Endometrium (tissue), 2 donors: Measurements from ENCODE around the gene CCT5.

Source experiments
- FAIRE-seq: peaks from 2 replicates; lab custom pipeline; 2012; peaks lifted over from hg19 to GRCh38; lab: Jason Lieb, UNC
- donor health status: control.
- donor health status: control.

The CCT5 gene

DNA sequence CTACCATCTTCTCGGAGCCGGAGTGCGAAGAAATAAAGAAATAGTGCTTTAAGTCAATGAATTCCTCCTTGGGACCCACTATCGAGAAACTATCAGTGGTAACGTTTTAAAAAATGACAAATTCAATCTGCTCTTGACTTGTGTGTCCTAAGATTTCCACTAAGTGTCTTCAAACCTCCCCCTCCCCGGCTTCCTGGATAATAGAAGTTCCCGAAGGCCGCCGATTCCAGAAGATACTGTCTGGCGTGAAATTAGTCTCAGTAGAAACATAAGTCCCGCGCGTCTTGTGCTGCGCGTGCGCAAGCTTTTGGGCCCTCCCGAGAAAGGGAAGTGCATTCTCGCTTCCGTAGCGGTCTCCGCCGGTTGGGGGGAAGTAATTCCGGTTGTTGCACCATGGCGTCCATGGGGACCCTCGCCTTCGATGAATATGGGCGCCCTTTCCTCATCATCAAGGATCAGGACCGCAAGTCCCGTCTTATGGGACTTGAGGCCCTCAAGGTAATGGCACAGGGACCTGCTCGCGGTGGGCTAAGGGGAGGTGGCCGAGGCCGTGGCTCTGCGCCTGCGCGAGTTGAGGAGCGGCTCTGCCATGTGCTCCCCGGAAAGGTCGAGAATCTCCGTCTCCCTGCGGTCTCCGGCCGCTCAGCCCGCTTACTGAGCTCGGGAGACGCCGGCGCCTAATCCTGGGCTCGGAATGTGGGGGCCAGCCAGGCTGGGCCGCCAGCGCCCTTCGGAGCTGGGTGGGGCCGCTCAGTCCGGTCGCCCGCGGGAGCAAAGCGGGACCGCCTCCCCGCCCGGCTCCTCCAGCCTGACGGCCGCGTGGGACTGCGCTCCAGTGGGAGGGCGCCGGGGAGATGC, at the start of gene CCT5:
CCT5 (plus strand) TSS at position 333 of the 858 bp plus-strand sequence; CDS start at position 394, 61 bp downstream.
- no peak for FAIRE-seq

DNA sequence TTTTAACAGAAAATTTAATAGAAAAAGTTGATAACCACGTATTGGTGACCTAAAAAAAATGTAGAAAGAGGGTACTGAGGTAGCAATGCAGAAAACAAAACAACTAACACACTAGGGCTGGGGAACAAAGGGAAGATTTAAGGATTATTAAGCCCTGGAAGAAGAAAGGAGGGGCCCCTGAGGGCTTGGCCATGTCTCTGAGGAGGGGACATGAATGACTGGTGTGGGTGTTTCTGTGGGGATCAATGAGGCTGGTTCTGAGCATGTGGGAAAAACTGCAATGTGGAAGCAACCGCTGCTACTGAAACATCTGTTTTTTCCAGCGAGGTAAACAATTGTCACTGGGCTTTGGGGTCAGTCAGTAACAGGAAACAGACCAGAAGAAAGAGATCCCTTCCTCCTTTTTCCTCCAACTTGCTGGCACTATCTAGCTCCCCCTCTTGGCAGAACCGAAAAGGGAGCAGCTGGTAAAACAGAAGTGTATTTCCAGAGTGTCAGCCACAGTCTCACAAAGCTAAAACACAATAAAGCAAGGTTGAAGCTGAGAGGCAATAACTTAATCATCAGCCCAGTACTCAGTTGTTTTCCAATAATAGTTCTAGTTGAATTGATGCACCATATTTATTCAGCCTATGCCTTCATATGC, 48.7 kb upstream of the CCT5 start:
- no peak for FAIRE-seq

DNA sequence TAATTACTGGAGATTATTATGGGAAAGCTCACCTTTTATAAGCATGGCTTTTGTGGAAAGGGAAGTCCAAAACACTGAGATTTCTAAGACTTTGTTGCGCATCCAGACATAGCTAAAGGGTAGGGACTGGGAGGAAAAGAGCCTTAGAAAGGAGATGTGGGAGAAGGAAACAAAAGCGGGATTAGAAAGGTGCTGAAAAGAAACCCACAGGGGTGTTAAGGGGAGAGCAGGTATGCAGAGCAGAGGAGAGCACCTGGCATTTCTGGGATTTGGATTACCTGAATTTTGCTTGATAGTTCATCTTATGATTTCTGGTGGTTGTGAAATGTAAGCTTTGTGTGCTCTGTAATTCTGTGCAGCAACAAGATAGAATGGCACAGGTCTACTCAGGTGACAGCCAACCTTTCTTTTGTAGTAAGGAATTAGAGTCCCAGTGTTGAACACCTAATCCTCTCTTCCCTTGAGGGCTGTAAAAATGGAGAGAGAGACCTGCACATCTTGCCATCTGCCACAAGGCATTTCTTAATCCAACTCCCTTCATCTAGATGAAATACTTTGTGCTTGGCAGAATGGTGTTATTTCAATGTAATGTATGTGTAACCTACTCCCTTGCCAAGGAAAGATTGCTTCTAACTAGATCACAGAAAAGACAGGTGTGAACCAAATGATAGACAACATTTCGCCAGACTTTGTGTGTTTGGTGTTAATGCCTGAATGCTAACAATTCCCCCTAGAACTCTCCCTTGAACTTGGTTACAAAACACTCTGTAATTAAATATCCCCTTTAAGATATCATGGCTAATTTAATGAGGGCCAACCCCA, 47.8 kb upstream of the CCT5 start:
- no peak for FAIRE-seq

DNA sequence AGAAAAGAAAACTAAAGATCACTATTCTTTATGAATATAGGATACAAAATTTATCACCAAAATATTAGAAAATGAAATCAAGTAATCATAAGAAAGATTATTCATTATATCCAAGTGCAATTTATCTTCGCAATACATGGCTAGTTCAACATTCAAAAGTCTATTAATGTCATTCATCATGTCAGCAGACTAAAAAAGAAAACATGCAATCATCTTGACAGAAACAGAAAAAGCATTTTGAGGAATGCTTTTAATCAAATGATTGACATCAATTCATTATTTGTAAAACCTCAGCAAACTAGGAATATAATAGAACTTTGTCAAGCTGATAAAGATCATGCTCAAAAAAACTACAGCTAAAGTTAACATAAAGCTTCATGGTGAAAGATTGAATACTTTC, 41.1 kb upstream of the CCT5 start:
- no peak for FAIRE-seq

DNA sequence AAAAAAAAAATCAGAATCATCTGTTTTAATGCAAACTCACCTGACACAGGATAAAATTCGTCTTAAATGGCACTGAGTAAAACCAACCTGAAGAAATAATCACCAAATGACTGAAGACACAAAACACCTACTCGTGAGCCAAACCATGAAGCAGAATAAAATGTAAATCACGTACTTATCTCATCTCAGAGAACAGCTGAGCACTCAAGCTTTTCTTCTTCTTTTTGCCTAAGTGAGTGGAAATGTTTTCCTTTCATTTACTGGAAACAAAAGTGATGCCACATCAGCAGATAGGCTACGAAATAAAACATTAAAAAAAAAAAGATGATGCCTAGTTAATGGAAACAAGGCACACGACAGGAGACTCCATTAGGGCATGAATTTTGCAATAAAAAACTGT, 36.8 kb upstream of the CCT5 start:
- FAIRE-seq: no peak

DNA sequence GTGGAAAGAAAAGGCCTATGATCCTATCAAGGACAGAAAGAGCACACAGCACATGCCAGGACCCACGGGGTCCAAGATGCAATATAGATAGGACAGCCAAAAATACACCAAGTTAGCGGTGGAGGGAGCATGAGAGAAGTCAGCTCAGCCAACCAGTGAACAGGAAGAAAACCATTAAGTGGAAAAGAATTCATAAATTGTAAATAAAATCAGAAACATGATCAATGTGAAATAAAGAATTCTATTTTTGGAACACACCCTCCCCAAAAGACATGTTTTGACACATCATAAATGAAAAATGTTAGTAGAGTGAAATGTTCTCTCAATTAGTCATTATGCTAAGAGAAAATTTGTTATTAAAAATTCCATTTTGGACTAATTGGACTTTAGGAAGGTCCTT, 36.0 kb upstream of the CCT5 start:
- FAIRE-seq: no peak

DNA sequence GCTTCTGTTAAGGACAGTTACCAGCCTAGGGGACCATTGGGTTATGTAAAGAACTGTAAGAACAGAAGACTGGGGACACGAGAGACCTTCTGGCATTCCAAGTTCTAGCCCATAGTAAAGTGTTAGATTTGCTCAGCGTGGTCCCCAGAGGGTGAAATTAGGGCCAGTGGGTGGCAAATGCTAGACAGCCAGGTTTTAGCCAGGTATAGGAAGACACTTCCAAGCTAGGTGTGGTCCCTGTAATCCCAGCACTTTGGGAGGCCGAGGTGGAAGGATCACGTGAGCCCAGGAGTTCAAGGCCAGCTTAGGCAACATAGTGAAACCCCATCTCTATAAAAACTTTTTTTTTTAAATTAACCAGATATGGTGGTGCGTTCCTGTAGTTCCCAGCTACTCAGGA, 34.7 kb upstream of the CCT5 start:
- FAIRE-seq: no peak

DNA sequence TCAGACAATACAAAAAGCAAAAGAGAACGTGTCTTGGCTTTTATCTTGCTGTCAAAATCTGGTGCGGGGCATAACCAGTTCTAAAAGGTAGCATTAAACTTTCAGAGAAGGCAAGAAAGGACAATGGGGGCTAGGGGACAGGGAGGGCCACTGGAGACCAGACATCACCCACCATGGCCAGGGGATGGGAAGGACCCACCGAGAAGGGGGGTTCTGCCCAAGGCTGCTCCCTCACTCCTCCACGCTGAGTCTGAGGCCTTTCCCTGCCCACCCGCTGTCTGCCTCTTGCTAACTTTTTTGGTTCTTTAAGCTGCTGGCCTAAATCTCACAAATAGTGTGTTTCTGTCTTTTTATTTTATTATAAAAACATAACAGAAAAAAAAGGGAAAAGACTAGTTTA, 34.0 kb upstream of the CCT5 start:
- no peak for FAIRE-seq

DNA sequence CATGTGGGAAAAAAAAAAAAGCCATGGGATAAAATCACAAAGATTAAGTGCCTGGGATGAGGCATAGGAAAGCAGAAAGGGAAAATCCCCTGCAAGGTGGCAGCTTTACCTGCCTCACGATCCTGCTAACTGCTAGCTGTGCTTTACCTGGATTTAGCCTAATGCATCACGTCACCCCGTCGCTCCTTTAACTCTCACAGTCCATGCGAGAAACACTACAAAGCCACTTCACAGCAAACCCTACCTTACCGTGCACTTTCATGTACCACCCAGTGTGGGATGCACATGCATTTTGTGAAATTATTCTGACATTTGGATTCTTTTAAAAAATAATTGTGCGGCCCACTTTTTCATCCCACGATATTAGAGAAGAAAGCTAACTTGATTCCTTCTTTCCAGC, 31.4 kb upstream of the CCT5 start:
- no peak for FAIRE-seq

DNA sequence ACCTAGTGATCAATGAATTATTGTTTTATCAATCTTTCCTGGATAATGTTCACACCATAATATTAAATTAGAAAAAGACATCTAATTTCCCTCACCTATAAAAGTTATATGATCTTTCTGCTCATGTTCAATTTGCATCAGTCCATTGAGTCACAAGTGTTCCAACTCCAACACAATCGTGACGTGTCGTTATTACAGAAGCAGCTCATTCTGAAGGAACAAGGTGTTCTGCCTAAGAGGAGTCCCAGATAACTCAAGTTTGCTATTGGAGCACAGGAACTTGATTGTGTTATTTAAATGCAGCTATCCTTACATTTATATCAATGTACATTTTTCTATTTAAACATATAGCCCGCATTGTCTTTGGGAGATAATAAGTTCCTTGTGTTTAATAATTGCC, 31.0 kb upstream of the CCT5 start:
- no peak for FAIRE-seq

DNA sequence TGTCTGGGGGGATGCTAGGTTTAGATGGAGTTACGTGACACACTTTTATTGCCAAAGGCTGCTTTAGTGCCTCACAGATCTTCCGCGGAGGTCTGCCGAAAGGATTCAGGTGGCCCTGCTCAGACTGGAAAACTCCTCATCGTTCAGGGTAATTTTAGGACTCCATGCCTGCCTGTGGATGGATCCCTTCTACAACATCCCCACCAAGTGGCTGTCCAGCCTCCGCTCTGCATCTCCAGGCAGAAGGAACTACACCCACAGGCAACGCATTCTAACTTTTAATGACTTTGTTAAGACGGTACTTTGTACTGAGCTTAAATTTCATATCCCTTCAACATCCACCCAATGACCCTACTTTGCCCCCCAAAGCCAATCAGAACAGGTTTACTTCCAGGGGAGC, 29.8 kb upstream of the CCT5 start:
- no peak for FAIRE-seq

DNA sequence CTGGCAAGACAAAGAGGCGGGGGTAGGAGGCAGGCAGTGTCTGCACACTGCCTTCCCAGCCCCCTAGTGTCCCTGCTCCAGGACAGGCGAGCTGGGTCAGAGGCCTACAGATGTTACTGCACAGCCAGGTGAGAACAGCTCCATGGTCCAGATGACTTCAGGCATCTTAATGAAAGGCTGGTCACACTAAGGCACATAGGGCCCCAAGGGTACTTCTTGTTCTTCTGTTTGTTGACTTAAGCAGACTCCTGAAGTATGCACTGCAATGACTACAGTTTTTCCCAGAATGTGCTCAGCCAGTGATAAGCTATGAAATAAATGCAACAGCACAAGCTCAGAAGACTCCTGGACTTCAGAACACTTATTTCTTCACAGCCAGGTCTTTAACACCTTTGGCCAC, 27.8 kb upstream of the CCT5 start:
- no peak for FAIRE-seq

DNA sequence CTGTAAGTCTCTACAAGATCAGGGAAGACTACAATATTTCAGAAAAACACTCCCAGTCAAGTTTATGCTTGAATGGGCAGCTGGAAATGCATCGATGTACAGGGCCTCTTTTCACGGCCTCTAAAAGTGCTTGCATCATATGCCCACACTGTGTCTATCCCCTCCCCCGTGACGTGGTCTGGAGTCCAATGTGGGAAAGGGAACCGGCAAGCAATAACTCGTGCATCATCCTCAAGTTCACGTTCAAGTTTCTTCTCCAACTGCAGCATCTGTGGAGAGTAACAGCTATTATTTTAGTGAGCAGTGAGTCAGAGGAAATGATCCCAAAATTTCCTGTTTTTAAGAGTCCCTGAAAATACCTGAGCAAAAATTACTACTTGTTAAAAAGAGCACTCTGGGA, 22.7 kb upstream of the CCT5 start:
- FAIRE-seq: no peak

DNA sequence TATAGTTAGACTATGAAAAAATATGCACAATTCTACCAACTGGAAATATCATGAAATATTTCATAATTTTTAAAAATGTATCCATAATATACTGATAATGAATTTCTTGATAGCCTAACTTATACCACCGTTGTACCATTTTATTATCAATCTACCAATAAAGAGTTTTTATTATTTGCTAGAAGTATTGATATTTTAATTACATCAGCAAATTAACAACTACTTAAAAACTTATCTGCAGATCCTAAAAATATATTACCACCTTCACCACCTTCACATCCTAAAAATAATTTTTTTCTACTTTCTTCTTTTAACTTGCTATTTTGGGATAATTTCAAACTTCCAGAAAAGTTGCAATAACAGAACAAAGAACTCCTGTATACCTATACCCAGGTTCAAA, 21.8 kb upstream of the CCT5 start:
- no peak for FAIRE-seq

DNA sequence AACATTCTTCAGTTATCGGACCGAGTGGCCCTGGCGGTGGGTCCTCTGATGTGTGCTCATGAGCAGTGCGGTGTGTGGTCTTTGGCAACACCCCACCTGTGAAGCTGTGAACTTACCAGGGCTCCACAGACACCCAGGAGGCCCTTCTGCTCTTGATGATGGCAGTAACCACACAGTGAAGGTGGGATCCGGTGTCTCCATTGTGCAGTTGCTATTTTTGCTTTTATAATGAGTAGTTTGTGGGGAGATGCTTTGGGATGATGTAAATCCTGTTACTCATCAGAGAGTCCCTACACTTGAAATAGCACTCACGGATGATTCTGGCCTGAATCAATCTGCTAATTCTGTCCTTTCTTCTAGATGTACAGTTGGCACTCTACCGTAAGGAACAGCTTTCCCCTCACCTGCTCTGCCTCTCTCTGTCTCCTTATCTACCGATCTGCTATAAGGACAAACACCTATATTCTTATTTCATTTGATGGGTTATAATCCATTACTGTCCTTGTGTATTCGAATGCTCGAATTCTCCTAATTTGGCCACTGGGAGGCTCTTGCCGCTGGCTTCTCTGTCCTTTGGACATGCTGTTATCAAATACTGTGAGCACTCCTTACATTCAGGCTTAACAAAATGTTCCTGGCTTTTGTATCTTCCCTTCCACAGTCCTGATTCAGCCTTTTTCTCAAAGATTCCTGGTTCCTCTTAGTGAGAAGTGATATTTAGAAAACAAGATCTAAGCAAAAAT, 20.6 kb upstream of the CCT5 start:
- no peak for FAIRE-seq

DNA sequence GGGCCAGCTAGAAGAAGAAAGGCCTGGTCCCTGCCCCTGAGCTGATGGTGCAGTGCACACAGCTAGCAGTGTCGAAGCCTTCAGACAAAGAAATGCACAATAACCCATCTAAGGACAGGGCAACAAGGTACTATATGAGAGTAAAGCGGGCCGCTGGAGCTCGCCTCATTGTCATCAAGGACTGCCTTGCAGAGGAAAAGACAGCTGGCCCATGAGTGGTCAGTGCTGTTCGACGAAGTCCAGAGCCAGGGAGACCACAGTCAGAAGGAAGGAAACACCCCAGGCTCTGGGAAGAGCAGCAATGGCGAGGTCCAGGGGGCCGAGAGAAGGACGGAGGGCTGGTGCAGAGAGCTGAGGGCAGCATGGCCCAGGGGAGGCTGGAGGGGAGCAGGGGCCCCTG, 17.7 kb upstream of the CCT5 start:
- no peak for FAIRE-seq

DNA sequence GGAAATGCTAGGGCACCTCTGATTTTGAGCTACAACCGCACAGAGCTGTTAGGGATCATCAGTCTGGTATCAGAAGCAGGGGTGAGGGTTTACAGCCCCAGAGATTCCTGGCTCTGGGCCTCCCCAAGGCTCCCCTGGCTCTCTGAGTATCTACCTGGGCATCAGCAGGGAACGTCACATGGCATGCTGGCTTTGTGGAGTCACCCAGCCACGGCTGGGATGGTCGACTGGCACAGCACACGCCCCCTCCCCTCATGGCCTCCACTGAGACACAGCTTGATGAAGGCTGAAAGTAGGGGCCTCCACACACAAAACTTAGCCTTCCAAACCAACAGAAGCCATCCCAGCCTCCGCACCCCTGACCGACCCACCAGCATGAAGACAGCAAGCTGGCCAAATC, 17.1 kb upstream of the CCT5 start:
- no peak for FAIRE-seq

DNA sequence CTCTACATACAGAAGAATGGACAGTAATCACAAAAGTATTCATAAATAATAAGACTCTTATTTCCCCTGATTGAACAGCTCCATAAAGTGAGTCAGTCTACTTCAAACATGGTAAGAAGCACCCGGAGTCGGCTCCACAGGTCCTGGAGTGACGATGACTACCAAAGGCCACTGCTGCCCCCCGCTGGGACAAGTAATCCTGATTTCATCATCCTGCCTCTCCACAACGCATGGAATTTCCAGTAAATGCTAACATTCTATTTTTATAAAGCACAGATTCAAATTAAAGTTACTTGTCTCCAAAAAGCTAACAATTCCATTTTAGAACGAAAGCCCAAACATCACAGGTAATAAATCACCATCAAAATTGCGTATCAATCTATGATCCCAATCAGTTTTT, 16.6 kb upstream of the CCT5 start:
- no peak for FAIRE-seq

DNA sequence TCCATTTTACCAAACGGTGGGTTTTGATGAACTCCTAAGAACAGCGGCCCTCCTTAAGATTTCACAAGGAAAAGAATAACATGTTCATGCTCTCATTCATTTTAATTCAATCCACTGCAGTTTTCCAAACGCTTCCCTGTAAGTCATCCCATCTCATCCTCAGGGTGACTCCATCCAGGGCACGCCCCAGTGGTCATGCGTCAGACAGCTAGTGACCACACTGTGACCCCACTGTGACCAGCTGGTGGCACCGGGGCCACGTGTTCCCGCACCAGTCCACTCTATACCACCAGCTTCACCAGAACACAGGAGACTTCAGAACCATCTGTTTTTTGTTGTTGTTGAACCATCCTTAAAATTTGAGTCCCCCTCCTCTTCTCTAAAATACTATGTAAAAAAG, 14.7 kb upstream of the CCT5 start:
- no peak for FAIRE-seq

DNA sequence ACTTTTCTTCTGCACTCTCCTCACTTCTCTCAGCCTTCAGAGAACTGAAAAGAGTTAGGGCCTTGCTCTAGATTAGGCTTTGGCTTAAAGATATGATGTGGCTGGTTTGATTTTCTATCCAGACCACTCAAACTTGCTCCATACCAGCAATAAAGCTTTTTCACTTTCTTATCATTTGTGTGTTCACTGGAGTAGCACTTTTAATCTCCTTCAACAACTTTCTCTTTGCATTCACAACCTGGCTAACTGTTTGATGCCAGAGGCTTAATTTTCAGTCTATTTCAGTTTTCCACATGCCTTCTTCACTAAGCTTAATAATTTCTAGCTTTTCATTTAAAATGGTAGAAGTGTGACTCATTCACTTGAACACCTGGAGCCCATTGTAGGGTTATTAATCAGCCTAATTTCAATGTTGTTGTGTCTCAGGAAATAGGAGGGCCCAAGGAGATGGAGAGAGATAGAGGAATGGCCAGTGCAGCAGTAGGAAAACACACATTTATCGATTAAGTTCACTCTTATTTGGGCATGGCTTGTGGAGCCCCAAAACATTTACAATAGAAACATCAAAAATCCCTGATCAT, 6.3 kb upstream of the CCT5 start:
- no peak for FAIRE-seq

DNA sequence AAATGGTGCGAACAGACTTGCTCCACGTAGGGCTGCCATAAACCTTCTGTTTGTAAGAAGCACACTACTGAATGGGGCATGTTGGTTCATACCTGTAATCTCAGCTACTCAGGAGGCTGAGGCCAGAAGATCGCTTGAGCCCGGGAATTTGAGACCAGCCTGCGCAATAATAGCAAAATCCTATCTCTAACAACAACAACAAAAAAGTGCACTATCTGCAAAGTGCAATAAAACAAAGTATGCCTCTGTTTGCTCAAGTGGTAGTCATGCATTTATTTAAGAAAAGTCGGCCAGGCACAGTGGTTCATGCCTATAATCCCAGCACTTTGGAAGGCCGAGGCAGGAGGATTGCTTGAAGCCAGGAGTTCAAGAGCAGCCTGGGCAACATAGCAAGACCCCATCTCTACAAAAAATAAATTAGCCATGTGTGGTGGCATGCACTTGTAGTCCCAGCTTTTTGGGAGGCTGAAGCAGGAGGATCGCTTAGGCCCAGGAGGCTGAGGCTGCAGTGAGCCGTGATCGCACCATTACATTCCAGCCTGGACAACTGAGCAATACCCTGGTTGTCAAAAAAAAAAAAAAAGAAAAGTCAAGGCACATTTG, 5.6 kb upstream of the CCT5 start:
- no peak for FAIRE-seq

DNA sequence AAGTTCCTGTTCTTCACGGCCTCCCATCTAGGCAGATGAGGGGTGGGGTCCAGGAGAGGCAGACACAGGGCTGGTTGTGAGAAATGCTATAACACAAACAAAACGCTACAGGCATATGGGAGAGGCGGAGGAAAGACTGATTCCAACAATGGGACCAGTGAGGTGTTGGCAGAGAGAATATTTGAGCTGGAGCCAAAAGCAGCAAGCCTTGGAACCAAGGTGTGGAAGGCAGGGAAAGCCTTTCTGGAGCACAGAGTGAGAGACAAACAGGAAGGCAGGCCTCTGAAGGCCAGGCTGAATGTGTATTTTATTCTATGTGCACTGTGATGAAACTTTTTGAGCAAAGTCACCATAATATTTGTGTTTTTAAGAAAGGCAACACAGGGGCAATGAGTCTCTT, 3.3 kb upstream of the CCT5 start:
- no peak for FAIRE-seq
